K562 (cell line): ENCODE results near the gene FOXO3. TPM values are rescaled to one million over a fixed set of nuclear protein-coding genes. Genes with fewer than 3 reads are reported as not detected.

Experiments used
- ETS1 ChIP-seq: conservative IDR thresholded peaks from 2 replicates; pipeline ENCODE4 v1.6.1; 2011; ENCODE audit warnings: low read depth, mild to moderate bottlenecking, low read length; ENCODE audit not compliant: control insufficient read depth
- FOS ChIP-seq: IDR thresholded peaks from 3 replicates; pipeline ENCODE4 v1.6.1; 2011; ENCODE audit not compliant: insufficient read length; ENCODE audit errors: extremely low read depth
- FOXK1 ChIP-seq: sonication (generic); formaldehyde crosslinking; IDR thresholded peaks from 2 replicates; pipeline ENCODE4 v1.8.0; 2022; ENCODE audit warnings: missing genetic modification reagents, mild to moderate bottlenecking, borderline replicate concordance
- LARP7 ChIP-seq: fragments of 450-650 bp; IDR thresholded peaks from 2 replicates; pipeline ENCODE4 v1.6.1; 2016
- NFE2 ChIP-seq: IDR thresholded peaks from 2 replicates; pipeline ENCODE4 v1.6.1; 2014; ENCODE audit warnings: antibody characterized with exemption, low read depth
- NFIC ChIP-seq: fragments of 450-650 bp; IDR thresholded peaks from 2 replicates; pipeline ENCODE4 v1.6.1; 2017; ENCODE audit warnings: mild to moderate bottlenecking, inconsistent platforms
- PCBP2 ChIP-seq: fragments of 200-400 bp; formaldehyde crosslinking; IDR thresholded peaks from 2 replicates; pipeline ENCODE4 v1.6.1; 2018; ENCODE audit warnings: low read length, low read depth, mild to moderate bottlenecking, moderate library complexity; ENCODE audit not compliant: poor library complexity, severe bottlenecking
- POLR3A ChIP-seq: IDR thresholded peaks from 2 replicates; pipeline ENCODE4 v1.6.1; 2011; ENCODE audit warnings: borderline replicate concordance, mild to moderate bottlenecking, moderate library complexity; ENCODE audit not compliant: insufficient read length, insufficient read depth; ENCODE audit errors: extremely low read depth
- RAD51 ChIP-seq: fragments of 450-650 bp; IDR thresholded peaks from 2 replicates; pipeline ENCODE4 v1.7.1; 2016; ENCODE audit warnings: low read depth, mild to moderate bottlenecking, borderline replicate concordance
- RCOR1 ChIP-seq, 2 experiments: IDR thresholded peaks; 2 replicates each; pipeline ENCODE4 v1.6.1; 2012; ENCODE audit warnings: low read depth in 2 of 2, low read length in 2 of 2, borderline replicate concordance in 1 of 2, improper control_type of control experiment in 1 of 2
- RUNX1 ChIP-seq: sonication (generic); IDR thresholded peaks from 2 replicates; pipeline ENCODE4 v1.6.1; 2016; ENCODE audit warnings: antibody characterized with exemption, low read depth
- SLC30A9 ChIP-seq: fragments of 250-450 bp; sonication (Bioruptor Pico); IDR thresholded peaks from 2 replicates; pipeline ENCODE4 v1.8.0; 2022; ENCODE audit warnings: mild to moderate bottlenecking, moderate library complexity
- SMARCC2 ChIP-seq: fragments of 450-650 bp; IDR thresholded peaks from 2 replicates; pipeline ENCODE4 v1.6.1; 2017; ENCODE audit warnings: antibody characterized with exemption, moderate library complexity, mild to moderate bottlenecking, low read depth
- STAG1 ChIP-seq: sonication (generic); formaldehyde crosslinking; IDR thresholded peaks from 2 replicates; pipeline ENCODE4 v1.5.0; 2020; ENCODE audit warnings: missing genetic modification reagents, borderline replicate concordance
- THRA ChIP-seq: fragments of 450-650 bp; IDR thresholded peaks from 2 replicates; pipeline ENCODE4 v1.6.1; 2017; ENCODE audit warnings: mild to moderate bottlenecking, moderate library complexity
- YY1 ChIP-seq, 3 experiments: IDR thresholded peaks; 2 replicates each; pipeline ENCODE4 v1.6.1; 2011; ENCODE audit warnings: low read length in 2 of 3, mild to moderate bottlenecking in 2 of 3, moderate library complexity in 2 of 3, borderline replicate concordance in 1 of 3, control low read depth in 1 of 3, low read depth in 1 of 3; ENCODE audit not compliant: insufficient read depth in 3 of 3, insufficient replicate concordance in 2 of 3, control insufficient read depth in 1 of 3, insufficient read length in 1 of 3; ENCODE audit errors: extremely low read depth in 1 of 3
- ZNF592 ChIP-seq: fragments of 450-650 bp; IDR thresholded peaks from 2 replicates; pipeline ENCODE4 v1.6.1; 2017; ENCODE audit warnings: antibody characterized with exemption, mild to moderate bottlenecking
- ZZZ3 ChIP-seq: fragments of 450-650 bp; IDR thresholded peaks from 2 replicates; pipeline ENCODE4 v1.6.1; 2016; ENCODE audit warnings: antibody characterized with exemption, mild to moderate bottlenecking, moderate library complexity
- polyA plus RNA-seq, 8 experiments: library from polyadenylated mRNA; depleted of rRNA in 4 of 8; stranded (reverse) in 5 of 8; unstranded in 3 of 8; fragments of >200 nt; fragmentation: Nextera tagmentation in 2 of 8; fragmentation: Illumina TruSeq in 1 of 8; extraction: Ambion mirVana in 2 of 8; extraction: Trizol in 1 of 8; gene quantifications; 2 replicates each; pipeline versions ENCODE4 v1.2.1 to v1.2.3, GENCODE V29; 2011 to 2014; ENCODE audit warnings: inconsistent platforms in 1 of 8, missing spikeins in 1 of 8
- total RNA-seq, 7 experiments: library from RNA; depleted of rRNA in 6 of 7; stranded (reverse); fragments of >200 nt in 6 of 7; fragmentation: Illumina TruSeq in 2 of 7; extraction: Trizol in 2 of 7; gene quantifications; 2 replicates each; pipeline versions ENCODE4 v1.2.1 to v1.2.3, GENCODE V29; 2011 to 2021; ENCODE audit warnings: low replicate concordance in 1 of 7

The FOXO3 gene
- total and polyA plus RNA-seq, 9 of the 15 experiments (the other 6 are each of a cell fraction or from before 2014, with no cell fraction given), result 3.0 to 14.6 (median 6.0) TPM

- TF ChIP-seq ZNF592 (no peak), PCBP2 (no peak), ZZZ3 (no peak), FOXK1 (CRISPR knock-in tag) (no peak), LARP7 (no peak), FOS (no peak), NFIC (peak; percentile 91), ETS1 (peak; percentile 44; the same call in 1 of the 2 replicates), YY1 (IDR thresholded peaks at IDR 0.05; ENCODE audit: borderline replicate concordance in 1 of 3, control insufficient read depth in 1 of 3, extremely low read depth in 1 of 3, insufficient read depth in 3 of 3, insufficient read length in 1 of 3, insufficient replicate concordance in 2 of 3, low read depth in 1 of 3, low read length in 2 of 3) (peak in 1 of 3 experiments; percentile 30), STAG1 (CRISPR knock-in tag) (no peak), RCOR1 (IDR thresholded peaks at IDR 0.05; ENCODE audit: borderline replicate concordance in 1 of 2, low read depth in 2 of 2, low read length in 2 of 2) (peak; percentile 37 to 98; a peak in 3 of 4 replicates), NFE2 (peak; percentile 34; the same call in 1 of the 2 replicates), POLR3A (no peak), SLC30A9 (CRISPR knock-in tag) (no peak), RUNX1 (peak; percentile 86), SMARCC2 (peak; percentile 54; the same call in 1 of the 2 replicates), THRA (no peak), RAD51 (no peak)
Observed at GRCh38 chr6:108559097-108559883, 1.4 kb upstream of the FOXO3 start (continued).
